Lower leg skin (tissue), 3 donors: ENCODE measurements around the gene MAGEB17.

Experiments used
- POLR2A ChIP-seq, 2 donors: fragments of 450-650 bp; IDR thresholded peaks; one replicate each; pipeline ENCODE4 v1.6.1; 2016 to 2017; ENCODE audit warnings: antibody characterized with exemption in 2 of 2, mild to moderate bottlenecking in 1 of 2, moderate library complexity in 1 of 2
- TF ChIP-seq, protein P1 (sequence below), 3 donors: fragments of 450-650 bp; IDR thresholded peaks; one replicate each; pipeline ENCODE4 v1.5.1; 2016; ENCODE audit warnings: antibody characterized with exemption in 3 of 3, mild to moderate bottlenecking in 3 of 3, moderate library complexity in 2 of 3

DNA sequence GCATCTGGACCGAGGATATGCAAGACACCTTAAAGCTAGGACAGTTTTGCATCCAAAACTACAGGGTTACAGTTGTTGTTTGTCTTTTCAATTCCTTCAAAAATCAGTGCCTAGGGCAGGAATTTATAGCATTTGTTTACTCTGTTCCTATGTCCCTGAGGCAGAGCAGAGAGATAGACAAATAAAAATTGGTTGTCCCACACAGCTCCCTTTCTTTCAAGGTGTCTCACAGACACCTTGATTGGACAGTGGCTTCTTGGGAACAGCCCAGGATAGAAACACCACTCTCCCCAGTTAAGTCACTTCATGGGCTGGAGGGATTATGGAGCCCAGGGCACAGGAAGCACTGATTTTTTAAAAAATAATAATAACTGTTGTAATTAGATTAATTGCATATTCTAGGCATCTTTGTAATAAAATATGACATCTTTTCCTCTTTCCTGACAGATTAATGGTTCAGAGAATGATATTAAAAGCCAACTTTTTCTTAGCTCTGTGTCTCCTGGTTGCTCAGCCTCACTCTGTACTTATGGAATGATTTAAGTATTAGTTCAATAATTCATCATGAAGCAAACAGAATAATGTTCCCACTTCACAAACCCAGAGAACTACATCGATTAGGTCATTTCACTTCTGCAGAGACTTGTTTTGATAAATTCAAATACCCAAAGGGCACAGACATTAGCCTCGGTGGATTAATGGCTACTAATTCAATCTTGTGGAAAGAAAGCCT is 8.2 kb downstream of the MAGEB17 start:
- TF ChIP-seq, protein P1, sequence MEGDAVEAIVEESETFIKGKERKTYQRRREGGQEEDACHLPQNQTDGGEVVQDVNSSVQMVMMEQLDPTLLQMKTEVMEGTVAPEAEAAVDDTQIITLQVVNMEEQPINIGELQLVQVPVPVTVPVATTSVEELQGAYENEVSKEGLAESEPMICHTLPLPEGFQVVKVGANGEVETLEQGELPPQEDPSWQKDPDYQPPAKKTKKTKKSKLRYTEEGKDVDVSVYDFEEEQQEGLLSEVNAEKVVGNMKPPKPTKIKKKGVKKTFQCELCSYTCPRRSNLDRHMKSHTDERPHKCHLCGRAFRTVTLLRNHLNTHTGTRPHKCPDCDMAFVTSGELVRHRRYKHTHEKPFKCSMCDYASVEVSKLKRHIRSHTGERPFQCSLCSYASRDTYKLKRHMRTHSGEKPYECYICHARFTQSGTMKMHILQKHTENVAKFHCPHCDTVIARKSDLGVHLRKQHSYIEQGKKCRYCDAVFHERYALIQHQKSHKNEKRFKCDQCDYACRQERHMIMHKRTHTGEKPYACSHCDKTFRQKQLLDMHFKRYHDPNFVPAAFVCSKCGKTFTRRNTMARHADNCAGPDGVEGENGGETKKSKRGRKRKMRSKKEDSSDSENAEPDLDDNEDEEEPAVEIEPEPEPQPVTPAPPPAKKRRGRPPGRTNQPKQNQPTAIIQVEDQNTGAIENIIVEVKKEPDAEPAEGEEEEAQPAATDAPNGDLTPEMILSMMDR (IDR thresholded peaks at IDR 0.05) = no peak
- no peak for TF ChIP-seq POLR2A (IDR thresholded peaks at IDR 0.05)
